NT2/D1 (cell line): ENCODE data around the gene NCAM2.

ENCODE experiments used
- DNase-seq: peaks from one replicate; pipeline ENCODE4 v3.0.0-alpha.2; 2011; ENCODE audit warnings: low read depth, low spot score
- H3K27me3 ChIP-seq: 2 replicates; pipeline ENCODE4 v1.6.0; 2011; ENCODE audit warnings: mild to moderate bottlenecking; ENCODE audit not compliant: insufficient read length, insufficient read depth
- H3K36me3 ChIP-seq: 2 replicates; pipeline ENCODE4 v1.6.1; 2011; ENCODE audit warnings: mild to moderate bottlenecking, low read length, mixed read lengths; ENCODE audit not compliant: insufficient read depth, insufficient read length
- H3K4me1 ChIP-seq: 2 replicates; pipeline ENCODE4 v1.5.1; 2011; ENCODE audit not compliant: insufficient read depth, insufficient read length
- H3K4me3 ChIP-seq: 2 replicates; pipeline ENCODE4 v1.5.1; 2011; ENCODE audit warnings: low read depth; ENCODE audit not compliant: insufficient read length
- H3K9ac ChIP-seq: 2 replicates; pipeline ENCODE4 v1.6.0; 2011; ENCODE audit warnings: low read depth; ENCODE audit not compliant: insufficient read length
- H3K9me3 ChIP-seq: 2 replicates; pipeline ENCODE4 v1.5.1; 2011; ENCODE audit warnings: mild to moderate bottlenecking, low read length; ENCODE audit not compliant: insufficient read depth
- SUZ12 ChIP-seq: IDR thresholded peaks from 2 replicates; pipeline ENCODE4 v1.6.1; 2011; ENCODE audit not compliant: insufficient read length, insufficient read depth; ENCODE audit errors: extremely low read depth
- YY1 ChIP-seq: IDR thresholded peaks from 2 replicates; pipeline ENCODE4 v1.6.1; 2011; ENCODE audit not compliant: insufficient read length, insufficient read depth
- ZNF274 ChIP-seq: IDR thresholded peaks from 2 replicates; pipeline ENCODE4 v1.6.1; 2011; ENCODE audit warnings: mild to moderate bottlenecking, low read depth, low read length

The NCAM2 gene

DNA sequence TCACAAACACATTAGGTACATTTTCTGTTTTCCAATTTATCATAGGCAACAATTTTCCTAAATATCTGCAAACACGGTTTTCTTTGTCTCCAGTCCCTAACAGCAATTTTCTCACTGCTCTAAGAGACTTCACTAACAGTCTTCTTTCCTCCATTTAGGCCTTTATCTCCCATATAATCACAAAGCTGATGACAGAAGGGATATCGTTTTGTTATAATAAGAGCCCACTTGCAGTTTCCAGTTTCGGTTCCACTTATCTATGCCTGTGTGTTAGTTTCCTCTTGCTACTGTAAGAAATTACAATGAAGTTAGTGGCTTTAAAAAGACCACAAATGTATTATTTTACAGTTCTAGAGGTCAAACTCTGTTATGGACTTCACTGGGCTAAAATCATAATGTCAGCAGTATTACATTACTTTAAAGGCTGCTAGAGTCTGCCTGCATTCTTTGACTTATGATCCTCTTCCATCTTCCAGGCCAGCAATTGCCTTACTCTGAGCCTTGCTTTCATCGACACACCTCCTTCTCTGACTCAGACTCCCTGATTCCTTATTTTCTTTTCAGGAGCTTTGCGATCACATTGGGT lies 549.3 kb downstream of the NCAM2 start:
- Histone ChIP-seq H3K9ac (no peak overlapping the region), H3K9me3 (no peaks in the 10 kb centered on the region), H3K4me3 (no peak overlapping the region), H3K27me3 (no peaks in the 10 kb centered on the region), H3K4me1 (no peaks in the 10 kb centered on the region), H3K36me3 (no peaks in the 10 kb centered on the region)
- no peak for DNase-seq
- TF ChIP-seq SUZ12 (no peak), ZNF274 (no peak), YY1 (no peak)

DNA sequence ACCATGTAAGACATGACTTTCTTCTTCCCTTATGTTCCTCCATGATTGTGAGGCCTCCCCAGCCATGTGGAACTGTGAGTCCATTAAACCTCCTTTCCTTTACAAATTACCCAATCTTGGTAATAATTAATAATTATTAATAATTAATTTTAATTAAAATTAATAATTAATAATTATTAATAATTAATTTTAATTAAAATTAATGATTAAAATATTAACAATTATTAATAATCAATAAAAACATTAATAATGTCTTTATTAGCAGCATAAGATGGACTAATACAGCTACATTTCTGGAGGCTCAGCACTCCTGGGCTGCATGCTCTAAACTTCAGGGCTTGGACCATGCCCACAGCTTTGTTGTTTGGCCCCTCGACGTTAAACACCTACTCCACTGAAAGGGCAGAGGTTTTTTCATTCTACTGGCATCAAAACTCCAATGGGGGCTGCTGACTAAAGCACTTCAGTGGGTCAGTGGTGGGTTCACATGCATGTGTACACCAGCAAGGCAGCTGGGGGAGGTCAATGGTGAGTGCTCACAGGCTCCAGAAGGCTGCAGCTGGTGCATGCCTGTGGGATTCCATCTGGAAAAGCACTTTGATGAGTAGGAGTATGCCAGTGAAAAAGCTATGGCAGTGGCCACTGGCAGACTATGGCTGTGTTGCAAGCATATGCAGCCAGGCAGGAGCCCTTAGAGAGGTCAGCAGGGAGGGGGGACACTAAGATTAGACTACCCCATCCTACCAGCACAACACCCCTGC lies 561.3 kb downstream of the NCAM2 start:
- no peak overlapping the region for H3K9ac ChIP-seq
- no peak overlapping the region for H3K4me3 ChIP-seq
- no peak for DNase-seq
- H3K36me3 ChIP-seq = no peaks in the 10 kb centered on the region
- TF ChIP-seq SUZ12 (no peak), YY1 (no peak), ZNF274 (no peak)
- H3K27me3 ChIP-seq = no peaks in the 10 kb centered on the region
- no peaks in the 10 kb centered on the region for H3K4me1 ChIP-seq
- peaks cover 21% of the 10 kb centered on the region; the same call in 1 of the 2 replicates for H3K9me3 ChIP-seq
